B cell (primary cell): Measurements from ENCODE around the gene CLDN6. TPM values are rescaled to one million over a fixed set of nuclear protein-coding genes. Genes with fewer than 3 reads are reported as not detected.
A peak's percentile ranks its signal among the peaks of the same experiment; 100 is the strongest.

Experiments used
- ATAC-seq: fragments of 200-7000 bp; cut with Tn5 transposase; one replicate; pipeline ENCODE4 v1.10.0; 2021; ENCODE audit warnings: low read depth, mild to moderate bottlenecking, moderate number of reproducible peaks, moderate library complexity
- CTCF ChIA-PET: fragments of 350-600 bp; sonication (Branson Sonifier 250); formaldehyde crosslinking; loops from one replicate; lab custom pipeline; 2021; ENCODE audit warnings: antibody characterized with exemption, inconsistent platforms; lab: Charles Lee
- POLR2A ChIA-PET: fragments of 350-600 bp; sonication (Branson Sonifier 250); formaldehyde crosslinking; loops from one replicate; lab custom pipeline; 2021; ENCODE audit warnings: antibody characterized with exemption; lab: Charles Lee
- DNase-seq: peaks from one replicate; pipeline ENCODE4 v3.0.0; 2013
- H2AFZ ChIP-seq: 2 replicates; pipeline ENCODE4 v1.6.1; 2012; ENCODE audit warnings: mild to moderate bottlenecking, low read depth, low read length; ENCODE audit not compliant: insufficient read depth, poor library complexity, severe bottlenecking
- H3K27ac ChIP-seq, 2 donors: 1 replicate in 1 of 2; 2 replicates in 1 of 2; pipeline ENCODE4 v1.5.1; 2012 to 2013; ENCODE audit warnings: low read length in 2 of 2, mild to moderate bottlenecking in 2 of 2, moderate library complexity in 1 of 2
- H3K27me3 ChIP-seq, 4 experiments: fragments of 200-600 bp in 1 of 4; sonication (generic) in 1 of 4; replicated peaks in 1 of 4; 1 replicate in 2 of 4; 2 replicates in 2 of 4; pipeline versions ENCODE4 v1.6.1 to v1.7.0; 2013 to 2016; ENCODE audit warnings: low read length in 3 of 4, mild to moderate bottlenecking in 2 of 4, mixed read lengths in 1 of 4, moderate library complexity in 1 of 4; ENCODE audit not compliant: insufficient read depth in 4 of 4, control insufficient read depth in 3 of 4; ENCODE audit errors: control extremely low read depth in 1 of 4
- H3K36me3 ChIP-seq, 2 experiments: replicated peaks in 1 of 2; 1 replicate in 1 of 2; 2 replicates in 1 of 2; pipeline versions ENCODE4 v1.6.1 to v1.7.1; 2013; ENCODE audit warnings: low read length in 1 of 2; ENCODE audit not compliant: insufficient read depth in 2 of 2, control insufficient read depth in 1 of 2; ENCODE audit errors: control extremely low read depth in 1 of 2, extremely low read depth in 1 of 2
- H3K4me1 ChIP-seq, 2 donors: fragments of 200-600 bp in 1 of 2; sonication (generic) in 1 of 2; 1 replicate in 1 of 2; 2 replicates in 1 of 2; pipeline versions ENCODE4 v1.5.1 to v1.6.1; 2013 to 2017; ENCODE audit warnings: low read length in 2 of 2; ENCODE audit not compliant: control insufficient read depth in 2 of 2, insufficient read depth in 2 of 2
- H3K4me2 ChIP-seq: replicated peaks from 2 replicates; pipeline ENCODE3; 2012; ENCODE audit warnings: mild to moderate bottlenecking, low read depth, low read length; ENCODE audit not compliant: poor library complexity, severe bottlenecking
- H3K4me3 ChIP-seq, 5 experiments: fragments of 200-600 bp in 1 of 5; sonication (generic) in 1 of 5; 1 replicate in 3 of 5; 2 replicates in 2 of 5; pipeline versions ENCODE4 v1.5.1 to v1.7.0; 2011 to 2016; ENCODE audit warnings: low read length in 4 of 5, mild to moderate bottlenecking in 4 of 5, low read depth in 2 of 5, control low read depth in 1 of 5, moderate library complexity in 1 of 5; ENCODE audit not compliant: insufficient read depth in 1 of 5; ENCODE audit errors: control extremely low read depth in 1 of 5, extremely low read depth in 1 of 5
- H3K79me2 ChIP-seq: fragments of 200-600 bp; sonication (generic); one replicate; pipeline ENCODE4 v1.6.0; 2016; ENCODE audit warnings: low read length; ENCODE audit not compliant: control insufficient read depth, insufficient read depth
- H3K9ac ChIP-seq: fragments of 200-600 bp; sonication (generic); 2 replicates; pipeline ENCODE4 v1.6.1; 2017; ENCODE audit warnings: mild to moderate bottlenecking, low read length, moderate library complexity
- H3K9me3 ChIP-seq, 3 donors: one replicate each; pipeline versions ENCODE4 v1.6.1 to v1.7.1; 2013; ENCODE audit warnings: low read length in 2 of 3; ENCODE audit not compliant: control insufficient read depth in 2 of 3, insufficient read depth in 1 of 3; ENCODE audit errors: control extremely low read depth in 1 of 3
- H4K20me1 ChIP-seq: 2 replicates; pipeline ENCODE4 v1.6.0; 2012; ENCODE audit warnings: mild to moderate bottlenecking, low read length; ENCODE audit not compliant: insufficient read depth, control insufficient read depth, poor library complexity, severe bottlenecking
- H3K27ac Mint-ChIP-seq: one replicate; pipeline ENCODE4 v1.8.0; 2021; ENCODE audit warnings: mixed read lengths
- H3K27me3 Mint-ChIP-seq: one replicate; pipeline ENCODE4 v1.8.0; 2021; ENCODE audit warnings: mixed read lengths
- H3K4me1 Mint-ChIP-seq: one replicate; pipeline ENCODE4 v1.8.0; 2021; ENCODE audit warnings: mixed read lengths
- H3K4me3 Mint-ChIP-seq: one replicate; pipeline ENCODE4 v1.8.0; 2021; ENCODE audit warnings: mixed read lengths
- H3K9me3 Mint-ChIP-seq: one replicate; pipeline ENCODE4 v1.8.0; 2022; ENCODE audit warnings: mixed read lengths; ENCODE audit not compliant: insufficient read depth
- CTCF ChIP-seq: fragments of 200-600 bp; IDR thresholded peaks from one replicate; pipeline ENCODE4 v1.8.0; 2022; ENCODE audit warnings: antibody characterized with exemption, mild to moderate bottlenecking
- EZH2 ChIP-seq: IDR thresholded peaks from 2 replicates; pipeline ENCODE4 v1.6.1; 2012; ENCODE audit warnings: borderline replicate concordance, low read depth, mild to moderate bottlenecking, moderate library complexity, low read length; ENCODE audit not compliant: insufficient read depth, poor library complexity, severe bottlenecking
- WGBS: methylation state at CpG from one replicate; pipeline ENCODE4 v1.1.5; 2013; ENCODE audit warnings: missing lambda C conversion rate; ENCODE audit not compliant: insufficient coverage; 5-methylcytosine and 5-hydroxymethylcytosine counted together
- intact Hi-C: fragments of 100-400 bp; cut with micrococcal nuclease; formaldehyde crosslinking; loops from one replicate; pipeline ENCODE4 v1.10.0; 2022
- polyA plus RNA-seq: library from polyadenylated mRNA; depleted of rRNA; stranded (reverse); fragments of >200 nt; gene quantifications from 2 replicates; pipeline ENCODE4 v1.2.3, GENCODE V29; 2012
- total RNA-seq, 2 donors: library from RNA; stranded (reverse); fragments of 120-200 nt in 1 of 2; gene quantifications; 1 replicate in 1 of 2; 2 replicates in 1 of 2; pipeline versions ENCODE4 v1.2.3 to v1.2.4, GENCODE V29; 2013 to 2022

The CLDN6 gene
- total and polyA plus RNA-seq, 2 donors (not counting 1 experiment from before 2014, with no cell fraction given): not detected

GRCh38 chr16:3047387-3047720, 29.4 kb upstream of the CLDN6 start:
- no peak overlapping the region for H3K4me3 ChIP-seq
- H3K79me2 ChIP-seq: no peaks in the 10 kb centered on the region
- H3K4me2 ChIP-seq: peak overlapping the region; percentile 100
- Mint-ChIP-seq H3K9me3 (no peaks in the 10 kb centered on the region), H3K27me3 (peaks cover 30% of the 10 kb centered on the region), H3K4me1 (peaks cover 14% of the 10 kb centered on the region), H3K4me3 (peak overlapping the region; percentile 71), H3K27ac (no peak overlapping the region)
- intact Hi-C loops: loop anchor here (5.0 kb wide), 1 partner anchor 125 kb away; no protein-coding TSS in a partner anchor
- no peak for DNase-seq
- POLR2A ChIA-PET: interaction anchor here (0.7 kb wide), 1 partner anchor 73 kb away, joined by 6 read pairs; no protein-coding TSS in a partner anchor
- WGBS: 15% methylated on average over 13 of the region's 13 CpGs
- no peak overlapping the region for H3K9ac ChIP-seq
- H2AFZ ChIP-seq: no peak overlapping the region
- TF ChIP-seq CTCF: no peak
- TF ChIP-seq EZH2: no peak
- H3K4me1 ChIP-seq: peaks cover 21% of the 10 kb centered on the region in 2 donors
- ATAC-seq: no peak
- peaks cover 0 to 23% (median 0%) of the 10 kb centered on the region in 3 donors for H3K9me3 ChIP-seq
- H4K20me1 ChIP-seq: no peaks in the 10 kb centered on the region
- H3K36me3 ChIP-seq: no peaks in the 10 kb centered on the region
- no peak overlapping the region for H3K27ac ChIP-seq
- CTCF ChIA-PET: interaction anchor here (0.8 to 1.9 kb wide), 5 partner anchors 11 to 82 kb away, joined by 3 to 10 read pairs (median 6); no protein-coding TSS in a partner anchor
- peaks cover 0 to 68% (median 34%) of the 10 kb centered on the region in 4 experiments for H3K27me3 ChIP-seq

- Histone ChIP-seq H3K79me2 (no peaks in the 10 kb centered on the region), H3K36me3 (no peaks in the 10 kb centered on the region), H3K27me3 (peaks cover 0 to 68% (median 34%) of the 10 kb centered on the region in 4 experiments), H3K4me3 (peak overlapping the region in 3 of 5 experiments; percentile 53 to 72 (median 58)), H3K9me3 (peaks cover 0 to 23% (median 0%) of the 10 kb centered on the region in 3 donors), H3K27ac (no peak overlapping the region), H4K20me1 (no peaks in the 10 kb centered on the region), H3K4me2 (peak overlapping the region; percentile 100), H3K9ac (peak overlapping the region; percentile 67), H3K4me1 (peaks cover 21% of the 10 kb centered on the region in 2 donors), H2AFZ (peak overlapping the region; percentile 51)
- ChIA-PET POLR2A (no interaction called here), CTCF (interaction anchor here (0.8 to 1.8 kb wide), 4 partner anchors 12 to 55 kb away, joined by 3 to 10 read pairs (median 8); no protein-coding TSS in a partner anchor)
- peaks cover 11% of the 10 kb centered on the region for H3K4me1 Mint-ChIP-seq
- no peak overlapping the region for H3K27ac Mint-ChIP-seq
- H3K9me3 Mint-ChIP-seq: no peaks in the 10 kb centered on the region
- 4% methylated on average over 50 of the region's 54 CpGs for WGBS
- peaks cover 30% of the 10 kb centered on the region for H3K27me3 Mint-ChIP-seq
- DNase-seq (peak; percentile 32), ATAC-seq (no peak)
- peak; percentile 57 for TF ChIP-seq EZH2
- TF ChIP-seq CTCF: no peak
- H3K4me3 Mint-ChIP-seq: peak overlapping the region; percentile 71
- intact Hi-C loops: loop anchor here (5.0 kb wide), 1 partner anchor 125 kb away; no protein-coding TSS in a partner anchor
Observed at GRCh38 chr16:3046641-3047386, 28.8 kb upstream of the CLDN6 start.
